AG09309 (cell line): ENCODE measurements around the gene SLC3A2.

ENCODE experiments used
- DNase-seq: peaks from one replicate; pipeline ENCODE4 v3.0.0-alpha.2; 2010; ENCODE audit warnings: low read depth
- H3K4me3 ChIP-seq: 2 replicates; pipeline ENCODE4 v1.5.1; 2011; ENCODE audit warnings: mild to moderate bottlenecking, low read depth, low read length, moderate library complexity; ENCODE audit not compliant: control insufficient read depth
- CTCF ChIP-seq: IDR thresholded peaks from 2 replicates; pipeline ENCODE4 v1.5.1; 2011; ENCODE audit warnings: mild to moderate bottlenecking, low read depth, low read length, inconsistent platforms; ENCODE audit not compliant: insufficient read depth, control insufficient read depth; ENCODE audit errors: missing control alignments

SLC3A2 gene

GRCh38 chr11:62925308-62925707 is 44.6 kb downstream of the SLC3A2 start:
- DNase-seq, result no peak
- H3K4me3 ChIP-seq, result no peak overlapping the region
- no peak for TF ChIP-seq CTCF

- no peak for TF ChIP-seq CTCF
- H3K4me3 ChIP-seq, result peak overlapping the region; percentile 7
- DNase-seq, result no peak
Measured at GRCh38 chr11:62925745-62926679, 45.3 kb downstream of the SLC3A2 start.

DNA sequence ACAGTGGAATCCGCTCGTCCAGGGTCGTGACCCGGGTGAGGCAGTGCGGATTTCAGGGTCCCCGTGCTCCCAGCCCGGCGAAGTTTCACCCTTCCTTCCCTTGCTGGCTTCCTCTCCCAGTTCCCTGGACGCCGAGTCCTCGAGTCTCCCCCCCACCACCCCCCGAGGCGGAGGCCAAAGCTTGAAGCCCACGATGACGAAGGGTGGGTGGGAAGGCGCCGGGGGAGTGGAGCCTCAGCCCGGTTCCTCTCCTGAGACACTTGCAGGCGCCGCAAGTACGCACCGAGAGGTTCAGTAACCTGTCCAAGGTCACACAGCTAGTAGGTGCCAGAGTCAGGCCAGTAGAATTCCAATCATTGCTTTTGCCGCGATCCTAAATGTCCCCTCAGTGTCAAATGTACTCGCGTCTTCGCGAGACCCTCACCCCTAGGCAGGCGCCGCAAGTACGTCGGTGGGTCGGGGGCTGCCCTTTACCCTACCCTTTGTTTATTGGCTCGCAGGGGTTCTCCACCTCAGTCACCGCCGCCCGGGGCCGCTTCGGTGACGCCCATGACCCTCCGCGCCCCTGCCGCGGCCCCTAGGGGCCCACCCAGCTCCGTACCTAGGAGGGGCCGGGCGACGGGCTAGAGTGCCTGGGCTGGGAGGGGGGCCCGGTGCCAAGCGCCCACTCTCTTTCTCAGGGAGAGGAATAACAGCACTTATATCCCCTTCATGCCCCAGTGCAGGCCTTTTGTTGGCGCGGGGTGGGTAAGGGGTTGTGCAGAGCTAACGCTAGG is 46.2 kb downstream of the SLC3A2 start:
- no peak overlapping the region for H3K4me3 ChIP-seq
- TF ChIP-seq CTCF, result no peak
- no peak for DNase-seq

DNA sequence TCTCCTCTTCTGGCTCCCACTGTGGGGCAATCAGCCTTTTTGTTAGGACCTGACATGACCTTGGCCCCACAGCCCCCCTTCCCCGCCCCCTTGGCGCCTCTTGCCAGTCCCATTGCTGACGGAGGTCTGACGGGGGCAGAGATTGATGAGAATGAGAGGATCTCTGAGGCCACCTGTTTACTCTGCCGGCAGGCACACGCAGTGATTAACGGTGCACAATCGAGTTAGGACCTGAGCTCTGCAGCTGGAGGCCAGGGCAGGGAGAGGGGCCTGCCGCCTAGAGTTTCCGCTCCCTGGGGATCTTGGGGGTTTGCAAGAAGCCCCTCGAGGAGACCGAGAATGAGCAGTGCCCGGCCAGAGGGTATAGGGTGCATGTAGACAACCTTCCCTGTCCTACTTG is 47.3 kb downstream of the SLC3A2 start:
- no peak overlapping the region for H3K4me3 ChIP-seq
- no peak for DNase-seq
- TF ChIP-seq CTCF, result no peak

- no peak for TF ChIP-seq CTCF
- H3K4me3 ChIP-seq, result no peak overlapping the region
- no peak for DNase-seq
Measured at GRCh38 chr11:62930157-62930556, 49.5 kb downstream of the SLC3A2 start.

GRCh38 chr11:62930666-62931065 is 50.0 kb downstream of the SLC3A2 start:
- H3K4me3 ChIP-seq, result no peak overlapping the region
- no peak for TF ChIP-seq CTCF
- DNase-seq, result no peak
